ENCODE data around the gene IL12RB1. TPM values are rescaled to one million over a fixed set of nuclear protein-coding genes. Genes with fewer than 3 reads are reported as not detected.

Gene IL12RB1
- total and polyA plus RNA-seq, 2 donors (not counting 3 experiments of a cell fraction or from before 2014, with no cell fraction given), result not detected

- DNase-seq (ENCODE audit: low read depth, low spot score) (no peak), FAIRE-seq (no peak)
- H4K20me1 ChIP-seq (replicated peaks; ENCODE audit: control insufficient read depth, extremely low read depth, insufficient read depth, low read length), result no peaks in the 10 kb centered on the region
- no peak overlapping the region for H3K4me2 ChIP-seq (ENCODE audit: insufficient read depth, low read length)
- dilution Hi-C loops (cut with MboI; ENCODE audit: extremely low pct_ligation_motif_present, low sequenced_read_pairs) (no loop called here), intact Hi-C loops (cut with micrococcal nuclease) (loop anchor here (5.0 kb wide), 2 partner anchors 37 to 122 kb away; no protein-coding TSS in a partner anchor)
- POLR2A ChIA-PET, result no interaction called here
- no peaks in the 10 kb centered on the region for H3K36me3 ChIP-seq (ENCODE audit: control insufficient read depth in 2 of 2, extremely low read depth in 1 of 2, insufficient read depth in 2 of 2, low read length in 2 of 2)
- H3K27ac ChIP-seq (ENCODE audit: insufficient read depth, low read depth, low read length), result no peak overlapping the region
- H3K9me3 ChIP-seq (replicated peaks; ENCODE audit: control insufficient read depth, insufficient read depth, low read length), result no peaks in the 10 kb centered on the region
- H3K9me1 ChIP-seq (replicated peaks; ENCODE audit: control insufficient read depth, extremely low read depth, insufficient read depth, low read length), result no peaks in the 10 kb centered on the region
- no peak overlapping the region for H3K4me3 ChIP-seq (replicated peaks in 1 of 3; ENCODE audit: insufficient read depth in 1 of 3, low read depth in 1 of 3, low read length in 3 of 3)
- peaks cover 5% of the 10 kb centered on the region for H3K4me1 ChIP-seq (ENCODE audit: control insufficient read depth, extremely low read depth, insufficient read depth, low read length)
- CTCF ChIA-PET, result interaction anchor here (1.0 to 4.2 kb wide), 3 partner anchors 52 to 108 kb away, joined by 3 to 46 read pairs (median 3); partner anchors contain the start of gene ARRDC2
- no peak overlapping the region for H3K9ac ChIP-seq (replicated peaks; ENCODE audit: extremely low read depth, insufficient read depth, low read length)
- no peak overlapping the region for H2AFZ ChIP-seq (ENCODE audit: low read depth, low read length)
- H3K27me3 ChIP-seq (ENCODE audit: control insufficient read depth in 2 of 2, insufficient read depth in 2 of 2, low read length in 2 of 2), result no peaks in the 10 kb centered on the region
- no peaks in the 10 kb centered on the region for H3K79me2 ChIP-seq (ENCODE audit: control insufficient read depth, insufficient read depth, low read length)
- no TSS peak for BruUV-seq (replicated peaks)
- TF ChIP-seq FOS (IDR thresholded peaks at IDR 0.05; ENCODE audit: borderline replicate concordance, insufficient read depth, low read length) (no peak), POLR2A (IDR thresholded peaks at IDR 0.05; ENCODE audit: low read depth, low read length) (no peak), MYC (IDR thresholded peaks at IDR 0.05; ENCODE audit: low read depth, low read length) (no peak), JUN (IDR thresholded peaks at IDR 0.05; ENCODE audit: borderline replicate concordance, insufficient read depth, insufficient read length, low read depth) (no peak), MAX (IDR thresholded peaks at IDR 0.05; ENCODE audit: insufficient read depth, insufficient read length) (no peak), EZH2 (IDR thresholded peaks at IDR 0.05; ENCODE audit: borderline replicate concordance, low read depth, low read length, severe bottlenecking) (no peak), GATA2 (IDR thresholded peaks at IDR 0.05; ENCODE audit: insufficient read depth, insufficient read length, low read depth, low read length) (no peak), CTCF (IDR thresholded peaks at IDR 0.05; ENCODE audit: extremely low read depth in 1 of 2, insufficient read depth in 1 of 2, low read depth in 1 of 2, low read length in 2 of 2) (no peak), POLR2AphosphoS5 (IDR thresholded peaks at IDR 0.05; ENCODE audit: insufficient read depth, low read depth, low read length) (no peak)
Observed at GRCh38 chr19:18059297-18059696, 27.4 kb downstream of the IL12RB1 start.

All from endothelial cell of umbilical vein (primary cell).